ENCODE measurements around the gene NDUFAF2.
A peak's percentile ranks its signal among the peaks of the same experiment; 100 is the strongest.
"Not testable (repeated sequence)": the region's sequence is repeated elsewhere in the genome, so short reads cannot be mapped to it uniquely, and the experiment has no call there.

NDUFAF2 gene

GRCh38 chr5:61028382-61028781 lies 83.4 kb downstream of the NDUFAF2 start:
- FAIRE-seq (no peak), DNase-seq (ENCODE audit: insufficient read length, low spot score) (no peak)
- TF ChIP-seq TAF1 (IDR thresholded peaks at IDR 0.05; ENCODE audit: low read depth, low read length) (no peak), POLR2AphosphoS5 (IDR thresholded peaks at IDR 0.05; ENCODE audit: low read depth, low read length) (no peak), PAX5 (IDR thresholded peaks at IDR 0.05; ENCODE audit: insufficient read depth, low read length, severe bottlenecking) (no peak), POU2F2 (IDR thresholded peaks at IDR 0.05; ENCODE audit: low read depth, low read length) (no peak), POLR2A (IDR thresholded peaks at IDR 0.05; ENCODE audit: low read depth, low read length) (no peak), SPI1 (IDR thresholded peaks at IDR 0.05; ENCODE audit: low read depth, low read length) (no peak)

GRCh38 chr5:61029456-61030162 lies 84.6 kb downstream of the NDUFAF2 start:
- DNase-seq (ENCODE audit: insufficient read length, low spot score) (no peak), FAIRE-seq (no peak)

GRCh38 chr5:61030163-61030482 lies 85.1 kb downstream of the NDUFAF2 start:
- FAIRE-seq (no peak), DNase-seq (ENCODE audit: insufficient read length, low spot score) (no peak)
- TF ChIP-seq POLR2A (IDR thresholded peaks at IDR 0.05; ENCODE audit: low read depth, low read length), result no peak
- TF ChIP-seq SPI1 (IDR thresholded peaks at IDR 0.05; ENCODE audit: low read depth, low read length), result no peak
- TF ChIP-seq POLR2AphosphoS5 (IDR thresholded peaks at IDR 0.05; ENCODE audit: low read depth, low read length), result no peak
- TF ChIP-seq POU2F2 (IDR thresholded peaks at IDR 0.05; ENCODE audit: low read depth, low read length), result no peak

More at GRCh38 chr5:61029456-61030162, 84.6 kb downstream of the NDUFAF2 start:
- no peak for TF ChIP-seq PAX5 (IDR thresholded peaks at IDR 0.05; ENCODE audit: insufficient read depth, low read length, severe bottlenecking)
- TF ChIP-seq POLR2A (IDR thresholded peaks at IDR 0.05; ENCODE audit: low read depth, low read length), result no peak
- no peak for TF ChIP-seq POU2F2 (IDR thresholded peaks at IDR 0.05; ENCODE audit: low read depth, low read length)
- no peak for TF ChIP-seq SPI1 (IDR thresholded peaks at IDR 0.05; ENCODE audit: low read depth, low read length)
- TF ChIP-seq POLR2AphosphoS5 (IDR thresholded peaks at IDR 0.05; ENCODE audit: low read depth, low read length), result no peak
- no peak for TF ChIP-seq TAF1 (IDR thresholded peaks at IDR 0.05; ENCODE audit: low read depth, low read length)

- FAIRE-seq; DNase-seq (ENCODE audit: insufficient read length, low spot score): not testable (repeated sequence)
Measured at GRCh38 chr5:61031301-61031700, 86.3 kb downstream of the NDUFAF2 start.

- TF ChIP-seq POLR2AphosphoS5 (IDR thresholded peaks at IDR 0.05; ENCODE audit: low read depth, low read length), result no peak
- DNase-seq (ENCODE audit: insufficient read length, low spot score), result no peak
- FAIRE-seq, result no peak
Measured at GRCh38 chr5:61044545-61044944, 99.5 kb downstream of the NDUFAF2 start.

- TF ChIP-seq SPI1 (IDR thresholded peaks at IDR 0.05; ENCODE audit: low read depth, low read length), result no peak
- TF ChIP-seq PAX5 (IDR thresholded peaks at IDR 0.05; ENCODE audit: insufficient read depth, low read length, severe bottlenecking), result no peak
- no peak for TF ChIP-seq POLR2AphosphoS5 (IDR thresholded peaks at IDR 0.05; ENCODE audit: low read depth, low read length)
- no peak for TF ChIP-seq POLR2A (IDR thresholded peaks at IDR 0.05; ENCODE audit: low read depth, low read length)
- DNase-seq (ENCODE audit: insufficient read length, low spot score), result no peak
- FAIRE-seq, result no peak
Measured at GRCh38 chr5:61047346-61047745, 102.3 kb downstream of the NDUFAF2 start.

- TF ChIP-seq POU2F2 (IDR thresholded peaks at IDR 0.05; ENCODE audit: low read depth, low read length) (no peak), POLR2AphosphoS5 (IDR thresholded peaks at IDR 0.05; ENCODE audit: low read depth, low read length) (no peak), SPI1 (IDR thresholded peaks at IDR 0.05; ENCODE audit: low read depth, low read length) (no peak), PAX5 (IDR thresholded peaks at IDR 0.05; ENCODE audit: insufficient read depth, low read length, severe bottlenecking) (no peak), POLR2A (IDR thresholded peaks at IDR 0.05; ENCODE audit: low read depth, low read length) (no peak), TAF1 (IDR thresholded peaks at IDR 0.05; ENCODE audit: low read depth, low read length) (no peak)
- DNase-seq (ENCODE audit: insufficient read length, low spot score) (no peak), FAIRE-seq (no peak)
Measured at GRCh38 chr5:61048534-61048933, 103.5 kb downstream of the NDUFAF2 start.

GRCh38 chr5:61050292-61050691 lies 105.3 kb downstream of the NDUFAF2 start:
- FAIRE-seq, result no peak
- TF ChIP-seq TAF1 (IDR thresholded peaks at IDR 0.05; ENCODE audit: low read depth, low read length), result no peak
- TF ChIP-seq PAX5 (IDR thresholded peaks at IDR 0.05; ENCODE audit: insufficient read depth, low read length, severe bottlenecking), result no peak
- no peak for TF ChIP-seq SPI1 (IDR thresholded peaks at IDR 0.05; ENCODE audit: low read depth, low read length)
- no peak for TF ChIP-seq POLR2A (IDR thresholded peaks at IDR 0.05; ENCODE audit: low read depth, low read length)
- no peak for TF ChIP-seq POLR2AphosphoS5 (IDR thresholded peaks at IDR 0.05; ENCODE audit: low read depth, low read length)
- TF ChIP-seq POU2F2 (IDR thresholded peaks at IDR 0.05; ENCODE audit: low read depth, low read length), result no peak
- no peak for DNase-seq (ENCODE audit: insufficient read length, low spot score)

GRCh38 chr5:61051267-61051666 lies 106.3 kb downstream of the NDUFAF2 start:
- peak; percentile 45 for FAIRE-seq
- TF ChIP-seq POLR2AphosphoS5 (IDR thresholded peaks at IDR 0.05; ENCODE audit: low read depth, low read length) (no peak), POU2F2 (IDR thresholded peaks at IDR 0.05; ENCODE audit: low read depth, low read length) (no peak), SPI1 (IDR thresholded peaks at IDR 0.05; ENCODE audit: low read depth, low read length) (no peak), PAX5 (IDR thresholded peaks at IDR 0.05; ENCODE audit: insufficient read depth, low read length, severe bottlenecking) (no peak), POLR2A (IDR thresholded peaks at IDR 0.05; ENCODE audit: low read depth, low read length) (no peak), TAF1 (IDR thresholded peaks at IDR 0.05; ENCODE audit: low read depth, low read length) (no peak)
- DNase-seq (ENCODE audit: insufficient read length, low spot score), result no peak

- DNase-seq (ENCODE audit: insufficient read length, low spot score), result no peak
- TF ChIP-seq POLR2A (IDR thresholded peaks at IDR 0.05; ENCODE audit: low read depth, low read length) (no peak), SPI1 (IDR thresholded peaks at IDR 0.05; ENCODE audit: low read depth, low read length) (no peak), POLR2AphosphoS5 (IDR thresholded peaks at IDR 0.05; ENCODE audit: low read depth, low read length) (no peak), PAX5 (IDR thresholded peaks at IDR 0.05; ENCODE audit: insufficient read depth, low read length, severe bottlenecking) (no peak), TAF1 (IDR thresholded peaks at IDR 0.05; ENCODE audit: low read depth, low read length) (no peak), POU2F2 (IDR thresholded peaks at IDR 0.05; ENCODE audit: low read depth, low read length) (no peak)
- no peak for FAIRE-seq
Measured at GRCh38 chr5:61052882-61053281, 107.9 kb downstream of the NDUFAF2 start.
